H1 (cell line): ENCODE data around the gene PDXP. TPM values are rescaled to one million over a fixed set of nuclear protein-coding genes. Genes with fewer than 3 reads are reported as not detected.

Experiments used
- CTCF ChIA-PET: fragments of 300-600 bp; sonication (Branson Sonifier 250); formaldehyde crosslinking; loops from one replicate; lab custom pipeline; 2021; ENCODE audit not compliant: partially characterized antibody; lab: Charles Lee
- POLR2A ChIA-PET: fragments of 300-600 bp; sonication (Branson Sonifier 250); formaldehyde crosslinking; loops from one replicate; lab custom pipeline; 2021; ENCODE audit warnings: inconsistent platforms; ENCODE audit not compliant: partially characterized antibody; lab: Charles Lee
- DNase-seq, 2 experiments: peaks; one replicate each; pipeline versions ENCODE4 v3.0.0 to v3.0.0-alpha.2; 2010 to 2022; ENCODE audit warnings: low spot score in 2 of 2, low read depth in 1 of 2, mixed read lengths in 1 of 2
- FAIRE-seq: peaks from 2 replicates; lab custom pipeline; 2011; peaks lifted over from hg19 to GRCh38; lab: Jason Lieb, UNC
- H2AFZ ChIP-seq: 2 replicates; pipeline ENCODE4 v1.8.1; 2012; ENCODE audit warnings: low read length, inconsistent platforms
- H2AK5ac ChIP-seq: 2 replicates; pipeline ENCODE4 v1.6.1; 2013; ENCODE audit warnings: low read depth, low read length
- H2BK120ac ChIP-seq: replicated peaks from 2 replicates; pipeline ENCODE3; 2013; ENCODE audit warnings: low read depth, low read length, inconsistent platforms
- H2BK12ac ChIP-seq: 2 replicates; pipeline ENCODE4 v1.6.1; 2013; ENCODE audit warnings: low read depth, low read length
- H2BK15ac ChIP-seq: 2 replicates; pipeline ENCODE4 v1.6.1; 2013; ENCODE audit warnings: low read length
- H2BK20ac ChIP-seq: 2 replicates; pipeline ENCODE4 v1.6.1; 2013; ENCODE audit warnings: low read length
- H2BK5ac ChIP-seq: 2 replicates; pipeline ENCODE4 v1.6.1; 2013; ENCODE audit warnings: low read depth, low read length
- H3K14ac ChIP-seq: 2 replicates; pipeline ENCODE4 v1.6.1; 2013; ENCODE audit warnings: inconsistent platforms; ENCODE audit not compliant: insufficient read length
- H3K18ac ChIP-seq: 2 replicates; pipeline ENCODE4 v1.6.1; 2013; ENCODE audit warnings: low read length; ENCODE audit errors: extremely low read depth
- H3K23ac ChIP-seq: 2 replicates; pipeline ENCODE4 v1.6.1; 2013; ENCODE audit warnings: inconsistent platforms; ENCODE audit not compliant: insufficient read length
- H3K23me2 ChIP-seq: 2 replicates; pipeline ENCODE4 v1.6.1; 2013; ENCODE audit warnings: low read depth, low read length
- H3K27ac ChIP-seq: 2 replicates; pipeline ENCODE4 v1.6.1; 2011; ENCODE audit warnings: low read depth, low read length, inconsistent platforms
- H3K27me3 ChIP-seq, 4 experiments: replicated peaks in 1 of 4; 1 replicate in 1 of 4; 2 replicates in 3 of 4; pipeline versions ENCODE4 v1.6.1 to v1.8.1; 2011 to 2013; ENCODE audit warnings: low read length in 3 of 4, mild to moderate bottlenecking in 3 of 4, inconsistent platforms in 2 of 4, mixed read lengths in 2 of 4, moderate library complexity in 1 of 4; ENCODE audit not compliant: control insufficient read depth in 3 of 4, insufficient read depth in 3 of 4; ENCODE audit errors: extremely low read depth in 1 of 4
- H3K36me3 ChIP-seq, 4 experiments: 2 replicates each; pipeline versions ENCODE4 v1.6.1 to v1.8.1; 2011 to 2013; ENCODE audit warnings: mild to moderate bottlenecking in 4 of 4, low read length in 3 of 4, moderate library complexity in 2 of 4, control low read depth in 1 of 4, inconsistent platforms in 1 of 4; ENCODE audit not compliant: insufficient read depth in 4 of 4, control insufficient read depth in 2 of 4
- H3K4ac ChIP-seq: replicated peaks from 2 replicates; pipeline ENCODE3; 2013; ENCODE audit warnings: low read length, low read depth, mixed read lengths, inconsistent platforms; ENCODE audit not compliant: insufficient read length
- H3K4me1 ChIP-seq, 4 experiments: replicated peaks in 1 of 4; 1 replicate in 1 of 4; 2 replicates in 3 of 4; pipeline versions ENCODE4 v1.6.1 to v1.8.1; 2011 to 2013; ENCODE audit warnings: low read length in 3 of 4, inconsistent platforms in 2 of 4, mixed read lengths in 1 of 4; ENCODE audit not compliant: insufficient read depth in 4 of 4, control insufficient read depth in 3 of 4
- H3K4me2 ChIP-seq, 2 experiments: 2 replicates each; pipeline versions ENCODE4 v1.6.1 to v1.8.1; 2011 to 2013; ENCODE audit warnings: low read depth in 2 of 2, low read length in 2 of 2, control low read depth in 1 of 2, inconsistent platforms in 1 of 2, mild to moderate bottlenecking in 1 of 2; ENCODE audit not compliant: insufficient read depth in 1 of 2
- H3K4me3 ChIP-seq, 4 experiments: fragments of 200-600, 300-600 bp in 1 of 4; sonication (generic), shearing (Covaris generic), sonication (Bioruptor Twin) in 1 of 4; 2 replicates each; pipeline versions ENCODE4 v1.5.1 to v1.8.1; 2011 to 2016; ENCODE audit warnings: low read length in 4 of 4, low read depth in 3 of 4, control low read depth in 2 of 4, inconsistent platforms in 2 of 4, mild to moderate bottlenecking in 2 of 4, mixed read lengths in 1 of 4, moderate library complexity in 1 of 4; ENCODE audit not compliant: insufficient read depth in 2 of 4; ENCODE audit errors: extremely low read depth in 1 of 4
- H3K56ac ChIP-seq: replicated peaks from 2 replicates; pipeline ENCODE3; 2013; ENCODE audit warnings: low read depth, mild to moderate bottlenecking, mixed read lengths, low read length, inconsistent platforms; ENCODE audit not compliant: insufficient read length
- H3K79me1 ChIP-seq: 2 replicates; pipeline ENCODE4 v1.6.1; 2013; ENCODE audit warnings: low read depth, low read length, control low read depth
- H3K79me2 ChIP-seq, 2 experiments: 2 replicates each; pipeline versions ENCODE4 v1.6.1 to v1.8.1; 2012 to 2013; ENCODE audit warnings: low read length in 2 of 2, mild to moderate bottlenecking in 2 of 2, inconsistent platforms in 1 of 2; ENCODE audit not compliant: insufficient read depth in 2 of 2, control insufficient read depth in 1 of 2
- H3K9ac ChIP-seq, 4 experiments: replicated peaks in 1 of 4; 1 replicate in 1 of 4; 2 replicates in 3 of 4; pipeline versions ENCODE4 v1.6.1 to v1.8.1; 2011 to 2013; ENCODE audit warnings: low read depth in 3 of 4, low read length in 3 of 4, control low read depth in 2 of 4, mild to moderate bottlenecking in 2 of 4, moderate library complexity in 2 of 4, inconsistent platforms in 1 of 4; ENCODE audit errors: extremely low read depth in 1 of 4
- H3K9me3 ChIP-seq, 2 experiments: 2 replicates each; pipeline versions ENCODE4 v1.6.1 to v1.8.1; 2012 to 2013; ENCODE audit warnings: mild to moderate bottlenecking in 2 of 2, moderate library complexity in 2 of 2, control low read depth in 1 of 2, inconsistent platforms in 1 of 2, low read depth in 1 of 2, low read length in 1 of 2, mixed read lengths in 1 of 2; ENCODE audit not compliant: insufficient read depth in 2 of 2
- H4K20me1 ChIP-seq, 2 experiments: replicated peaks in 1 of 2; 2 replicates each; pipeline versions ENCODE3 to v1.8.1; 2011 to 2013; ENCODE audit warnings: inconsistent platforms in 2 of 2, low read length in 2 of 2, mild to moderate bottlenecking in 1 of 2; ENCODE audit not compliant: insufficient read depth in 2 of 2, control insufficient read depth in 1 of 2
- H4K5ac ChIP-seq: 2 replicates; pipeline ENCODE4 v1.6.1; 2013; ENCODE audit warnings: low read length, low read depth, mixed read lengths, inconsistent platforms; ENCODE audit not compliant: insufficient read length
- H4K8ac ChIP-seq: 2 replicates; pipeline ENCODE4 v1.8.0; 2013; ENCODE audit warnings: mild to moderate bottlenecking, moderate library complexity, low read length, inconsistent platforms; ENCODE audit not compliant: insufficient read depth; ENCODE audit errors: extremely low read depth
- H4K91ac ChIP-seq: replicated peaks from 2 replicates; pipeline ENCODE3; 2013; ENCODE audit warnings: low read length, mixed read lengths, inconsistent platforms; ENCODE audit not compliant: insufficient read length
- GTF2F1 ChIP-seq: IDR thresholded peaks from 2 replicates; pipeline ENCODE4 v1.6.1; 2012; ENCODE audit warnings: low read depth, low read length, improper control_type of control experiment, borderline replicate concordance
- KDM1A ChIP-seq: fragments of 200-600, 300-600 bp; sonication (generic); IDR thresholded peaks from 2 replicates; pipeline ENCODE4 v1.7.1; 2016; ENCODE audit warnings: mild to moderate bottlenecking, low read length, borderline replicate concordance
- SP1 ChIP-seq: IDR thresholded peaks from 2 replicates; pipeline ENCODE4 v1.6.1; 2011; ENCODE audit warnings: low read depth, low read length
- SRF ChIP-seq: IDR thresholded peaks from 2 replicates; pipeline ENCODE4 v1.6.1; 2011; ENCODE audit warnings: mild to moderate bottlenecking, low read depth, low read length, moderate library complexity
- WGBS, 2 experiments: shearing (Covaris generic) in 1 of 2; methylation state at CpG; one replicate each; pipeline versions ENCODE4 v1.1.6 to v1.1.7; 2013 to 2015; ENCODE audit warnings: low lambda C conversion rate in 2 of 2, mixed read lengths in 2 of 2, inconsistent platforms in 1 of 2, low coverage in 1 of 2, missing lambda C conversion rate in 1 of 2; ENCODE audit not compliant: insufficient replicate concordance in 2 of 2, insufficient coverage in 1 of 2, insufficient read length in 1 of 2; ENCODE audit errors: extremely low coverage in 1 of 2, missing lambda C conversion rate in 1 of 2; 5-methylcytosine and 5-hydroxymethylcytosine counted together
- polyA plus RNA-seq, 7 experiments: library from polyadenylated mRNA; depleted of rRNA in 3 of 7; stranded (reverse) in 5 of 7; unstranded in 2 of 7; fragments of >200 nt in 5 of 7; fragments of 200-250 nt in 2 of 7; gene quantifications; 1 replicate in 5 of 7; 2 replicates in 1 of 7; 4 replicates in 1 of 7; pipeline versions ENCODE4 v1.2.1 to v1.2.3, GENCODE V29; 2011 to 2013; ENCODE audit warnings: missing spikeins in 2 of 7, mixed read lengths in 2 of 7
- total RNA-seq: library from RNA; stranded (reverse); fragmentation: NEBNext Ultra II Directional; extraction: Animal tissue kit (Norgen Biotek cat#: 25700); gene quantifications from 2 replicates; pipeline ENCODE4 v1.2.1, GENCODE V29; 2021

Gene PDXP
- total and polyA plus RNA-seq, 2 of the 8 experiments (the other 6 are each of a cell fraction or from before 2014, with no cell fraction given), result 36.6 to 67.7 TPM

GRCh38 chr22:37679670-37680069 is 21.1 kb downstream of the PDXP start:
- Histone ChIP-seq H3K4ac (no peak overlapping the region), H4K20me1 (peaks cover 0 to 2% of the 10 kb centered on the region in 2 experiments), H3K4me1 (peaks cover 0 to 16% (median 13%) of the 10 kb centered on the region in 4 experiments; a peak in 6 of 7 replicates), H2BK5ac (no peak overlapping the region), H2BK12ac (0 out of 2 replicates have a peak overlapping the region, but pooled peaks have one; percentile 50), H4K8ac (no peak overlapping the region), H3K4me3 (no peak overlapping the region), H3K36me3 (no peaks in the 10 kb centered on the region), H3K23me2 (peaks cover 2% of the 10 kb centered on the region; the same call in 1 of the 2 replicates), H2BK120ac (no peak overlapping the region), H3K56ac (no peak overlapping the region), H4K91ac (peak overlapping the region; percentile 54), H3K27me3 (peaks cover 0 to 2% (median 0%) of the 10 kb centered on the region in 4 experiments; a peak in 1 of 7 replicates), H2AK5ac (no peak overlapping the region), H2BK20ac (no peak overlapping the region), H3K9me3 (no peaks in the 10 kb centered on the region), H3K14ac (no peak overlapping the region), H3K9ac (no peak overlapping the region), H2BK15ac (no peak overlapping the region), H3K27ac (no peak overlapping the region), H2AFZ (no peak overlapping the region), H3K79me1 (no peaks in the 10 kb centered on the region), H4K5ac (no peak overlapping the region), H3K18ac (no peak overlapping the region), H3K23ac (no peak overlapping the region), H3K4me2 (no peak overlapping the region), H3K79me2 (no peaks in the 10 kb centered on the region)
- TF ChIP-seq KDM1A (no peak), SP1 (no peak; the same call in 1 of the 2 replicates), GTF2F1 (no peak), SRF (no peak)
- ChIA-PET POLR2A (interaction anchor here (0.8 to 5.4 kb wide), 4 partner anchors 11 to 37 kb away, joined by 3 to 37 read pairs (median 10); partner anchors contain the start of gene PDXP), CTCF (interaction anchor here (0.8 to 16.3 kb wide), 10 partner anchors 17 to 274 kb away, joined by 3 to 261 read pairs (median 6); partner anchors contain the start of genes C22orf23, PDXP, POLR2F and SH3BP1)
- FAIRE-seq, result no peak
- 94% methylated on average over 8 of the region's 8 CpGs; no CpG with 5 or more reads in 1 of the 2 experiments for WGBS, 2 experiments
- DNase-seq, result no peak
